IPS DF 6.9 (cell line): ENCODE data around the gene RPH3AL.

Source experiments
- DNase-seq: peaks from one replicate; pipeline ENCODE4 v3.0.0-alpha.2; 2013; ENCODE audit warnings: low read depth, low spot score
- H3K27ac ChIP-seq: one replicate; pipeline ENCODE4 v1.5.1; 2013; ENCODE audit warnings: low read length, control low read depth
- H3K27me3 ChIP-seq: 2 replicates; pipeline ENCODE4 v1.6.1; 2013; ENCODE audit warnings: mild to moderate bottlenecking, low read length; ENCODE audit not compliant: control insufficient read depth, insufficient read depth
- H3K36me3 ChIP-seq: 2 replicates; pipeline ENCODE4 v1.6.1; 2013; ENCODE audit warnings: low read length; ENCODE audit not compliant: control insufficient read depth, insufficient read depth
- H3K4me1 ChIP-seq: 2 replicates; pipeline ENCODE4 v1.6.1; 2013; ENCODE audit warnings: low read length; ENCODE audit not compliant: control insufficient read depth, insufficient read depth
- H3K4me3 ChIP-seq: 2 replicates; pipeline ENCODE4 v1.5.1; 2013; ENCODE audit warnings: mild to moderate bottlenecking, low read length
- H3K9me3 ChIP-seq: 2 replicates; pipeline ENCODE4 v1.6.1; 2013; ENCODE audit warnings: low read length, inconsistent platforms; ENCODE audit not compliant: control insufficient read depth, insufficient read depth
- WGBS: extraction: QIAGEN DNeasy Blood & Tissue Kit; methylation state at CpG from one replicate; pipeline ENCODE4 v1.1.7; 2013; ENCODE audit warnings: mixed read lengths, missing lambda C conversion rate; ENCODE audit not compliant: insufficient read length, insufficient coverage; 5-methylcytosine and 5-hydroxymethylcytosine counted together

RPH3AL gene, protein sequence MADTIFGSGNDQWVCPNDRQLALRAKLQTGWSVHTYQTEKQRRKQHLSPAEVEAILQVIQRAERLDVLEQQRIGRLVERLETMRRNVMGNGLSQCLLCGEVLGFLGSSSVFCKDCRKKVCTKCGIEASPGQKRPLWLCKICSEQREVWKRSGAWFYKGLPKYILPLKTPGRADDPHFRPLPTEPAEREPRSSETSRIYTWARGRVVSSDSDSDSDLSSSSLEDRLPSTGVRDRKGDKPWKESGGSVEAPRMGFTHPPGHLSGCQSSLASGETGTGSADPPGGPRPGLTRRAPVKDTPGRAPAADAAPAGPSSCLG

DNA sequence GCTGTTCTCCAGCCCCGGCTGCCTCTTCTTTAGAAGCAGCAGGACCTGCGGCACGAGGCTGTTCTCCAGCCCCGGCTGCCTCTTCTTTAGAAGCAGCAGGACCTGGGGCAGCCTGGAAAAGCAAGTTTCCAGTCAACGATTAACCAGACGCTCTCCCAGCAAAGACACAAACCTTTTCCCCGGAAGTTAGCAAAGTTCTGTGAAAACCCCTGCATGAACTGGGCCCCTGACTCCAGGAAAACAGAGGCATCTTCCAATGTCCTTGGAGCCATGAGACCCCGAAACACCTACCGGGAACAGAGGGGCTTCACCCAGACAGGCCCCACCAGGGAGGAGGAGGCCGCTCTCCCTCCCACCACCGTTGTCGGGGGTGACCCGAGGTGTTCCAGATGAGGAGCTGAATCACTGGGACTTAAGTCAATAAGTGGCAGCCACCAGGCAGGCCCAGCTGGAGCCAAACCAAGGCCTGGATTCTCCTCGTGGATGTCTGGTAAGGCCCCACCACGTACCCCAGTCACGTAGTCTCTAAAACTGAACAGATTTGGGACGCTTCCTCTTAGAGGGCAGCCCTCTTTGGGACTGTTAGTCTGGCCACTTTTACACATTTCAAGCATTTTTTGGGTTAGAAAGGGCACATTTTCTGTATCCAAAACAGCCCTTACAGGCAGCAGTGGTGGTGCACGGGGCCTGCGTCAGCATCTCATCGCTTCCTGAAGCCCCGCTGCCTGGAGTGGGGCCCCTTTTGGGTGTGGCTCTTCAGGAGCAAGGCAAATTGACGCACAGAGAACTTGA, at the start of gene RPH3AL:
TSS of gene RPH3AL (minus strand) at position 387 of the 792 bp plus-strand sequence. CDS start 25,264 bp downstream, outside the sequence.
- DNase-seq: no peak
- WGBS: no CpG with 5 or more reads among the region's 22 CpGs
- no peaks in the 10 kb centered on the region for H3K9me3 ChIP-seq
- no peak within 1 kb of the TSS for H3K27ac ChIP-seq
- no peaks in the 10 kb centered on the region for H3K36me3 ChIP-seq
- H3K4me3 ChIP-seq: no peak within 1 kb of the TSS
- H3K4me1 ChIP-seq: 0 out of 2 replicates have a peak, but pooled peaks cover 2% of the 10 kb centered on the region
- H3K27me3 ChIP-seq: no peaks in the 10 kb centered on the region

DNA sequence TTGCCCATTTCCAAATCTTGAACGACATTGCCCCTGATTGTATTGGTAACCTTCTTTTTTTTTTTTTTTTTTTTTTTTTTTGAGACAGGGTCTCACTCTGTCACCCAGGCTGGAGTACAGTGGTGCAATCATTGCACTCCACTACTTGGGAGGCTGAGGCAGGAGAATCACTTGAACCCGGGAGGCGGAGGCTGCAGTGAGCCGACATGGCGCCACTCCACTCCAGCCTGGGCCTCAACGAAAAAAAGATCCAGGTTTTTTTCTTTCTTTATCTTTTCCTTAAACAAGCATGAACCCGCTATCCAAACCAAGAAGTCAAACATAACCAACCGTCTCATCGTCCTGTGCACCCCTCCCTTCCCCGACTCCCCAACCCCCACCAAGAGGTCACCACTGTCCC, 47.6 kb upstream of the RPH3AL start:
- Histone ChIP-seq H3K9me3 (no peaks in the 10 kb centered on the region), H3K4me3 (no peak overlapping the region), H3K27ac (no peak overlapping the region), H3K4me1 (no peaks in the 10 kb centered on the region), H3K27me3 (no peaks in the 10 kb centered on the region), H3K36me3 (no peaks in the 10 kb centered on the region)
- no peak for DNase-seq
- WGBS: 100% methylated on average over 1 of the region's 10 CpGs

DNA sequence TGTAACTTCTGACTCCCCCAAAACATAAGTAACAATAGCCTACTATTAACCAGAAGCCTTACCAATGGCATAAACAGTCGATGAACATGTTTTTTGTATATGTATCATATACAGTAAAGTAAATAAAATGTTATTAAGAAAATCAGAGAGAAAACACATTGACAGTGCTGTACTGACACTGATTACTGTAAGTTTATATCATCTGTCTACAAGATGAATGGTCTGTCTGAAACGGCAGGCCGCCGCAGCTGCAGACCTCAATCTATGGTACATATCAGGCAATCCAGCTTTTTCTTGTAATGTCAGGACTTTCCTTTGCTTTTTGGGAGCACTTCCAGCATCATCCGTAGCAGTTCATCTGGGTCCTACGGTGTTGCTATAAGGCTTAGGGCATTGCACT, 44.2 kb upstream of the RPH3AL start:
- no CpG with 5 or more reads among the region's 6 CpGs for WGBS
- H3K27me3 ChIP-seq: no peaks in the 10 kb centered on the region
- DNase-seq: no peak
- no peaks in the 10 kb centered on the region for H3K9me3 ChIP-seq
- no peak overlapping the region for H3K4me3 ChIP-seq
- no peaks in the 10 kb centered on the region for H3K4me1 ChIP-seq
- H3K36me3 ChIP-seq: no peaks in the 10 kb centered on the region
- no peak overlapping the region for H3K27ac ChIP-seq

DNA sequence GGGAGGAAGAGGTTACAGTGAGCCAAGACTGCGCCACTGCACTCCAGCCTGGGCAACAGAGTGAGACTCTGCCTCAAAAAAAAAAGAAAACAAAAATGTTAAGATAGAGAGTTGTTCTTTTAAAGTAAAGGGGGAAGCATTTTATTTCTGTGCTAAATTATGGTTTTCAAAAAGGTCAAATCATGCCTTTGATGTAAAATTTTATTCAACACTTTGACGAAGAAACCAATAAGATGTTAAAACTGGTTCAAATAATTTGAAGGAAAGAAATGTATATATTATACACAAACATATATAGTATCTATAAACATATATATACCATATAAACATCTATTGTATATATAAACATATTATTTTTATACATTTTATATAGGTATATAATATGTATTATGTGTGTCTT, 43.4 kb upstream of the RPH3AL start:
- WGBS: no CpG with 5 or more reads among the region's 2 CpGs

DNA sequence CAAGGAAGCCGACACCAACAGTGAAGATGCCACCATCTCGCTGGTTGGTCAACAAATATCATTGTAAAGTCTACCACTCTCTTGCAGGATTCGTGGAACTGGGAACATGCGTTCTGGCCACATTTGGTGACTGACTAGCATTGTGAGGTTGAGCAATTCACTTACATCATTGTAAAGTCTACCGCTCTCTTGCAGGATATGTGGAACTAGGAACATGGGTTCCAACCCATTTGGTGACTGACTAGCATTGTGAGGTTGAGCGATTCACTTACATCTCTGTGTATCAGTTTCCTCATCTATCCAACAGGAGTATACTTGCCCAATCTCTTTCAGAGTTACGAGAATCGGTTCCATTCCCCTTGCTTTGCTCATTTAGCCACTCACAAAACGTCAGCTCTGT, 42.6 kb upstream of the RPH3AL start:
- H3K27me3 ChIP-seq: no peaks in the 10 kb centered on the region
- H3K36me3 ChIP-seq: no peaks in the 10 kb centered on the region
- H3K4me3 ChIP-seq: no peak overlapping the region
- no peak overlapping the region for H3K27ac ChIP-seq
- no peak for DNase-seq
- no peaks in the 10 kb centered on the region for H3K9me3 ChIP-seq
- no peaks in the 10 kb centered on the region for H3K4me1 ChIP-seq
- whole genome bisulfite sequencing: no CpG with 5 or more reads among the region's 9 CpGs

More for the DNA sequence above, 43.4 kb upstream of the RPH3AL start:
- Histone ChIP-seq H3K36me3 (no peaks in the 10 kb centered on the region), H3K27me3 (no peaks in the 10 kb centered on the region), H3K4me1 (no peaks in the 10 kb centered on the region), H3K27ac (no peak overlapping the region), H3K4me3 (no peak overlapping the region), H3K9me3 (no peaks in the 10 kb centered on the region)
- no peak for DNase-seq

DNA sequence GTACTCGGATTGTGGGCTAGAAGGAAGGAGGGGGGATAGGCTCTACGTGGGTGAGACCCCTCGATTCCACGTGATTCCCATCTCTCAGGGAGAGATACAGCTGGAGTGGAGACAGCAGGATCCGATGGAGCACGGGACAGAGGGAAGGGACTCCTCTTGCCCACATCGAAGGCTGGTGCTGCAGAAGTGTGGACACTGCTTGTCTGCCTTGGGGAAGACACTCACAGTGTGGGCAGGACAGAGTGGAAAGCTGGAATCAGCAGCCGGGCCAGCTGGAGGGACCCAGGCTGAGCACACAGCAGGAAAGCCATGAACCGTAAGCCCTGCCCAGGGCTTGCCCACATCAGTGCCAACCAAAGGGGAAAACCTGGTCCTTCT, 42.1 kb upstream of the RPH3AL start:
- H3K27ac ChIP-seq: no peak overlapping the region
- DNase-seq: no peak
- WGBS: no CpG with 5 or more reads among the region's 9 CpGs
- no peak overlapping the region for H3K4me3 ChIP-seq
- H3K9me3 ChIP-seq: no peaks in the 10 kb centered on the region
- no peaks in the 10 kb centered on the region for H3K27me3 ChIP-seq
- no peaks in the 10 kb centered on the region for H3K4me1 ChIP-seq
- no peaks in the 10 kb centered on the region for H3K36me3 ChIP-seq

DNA sequence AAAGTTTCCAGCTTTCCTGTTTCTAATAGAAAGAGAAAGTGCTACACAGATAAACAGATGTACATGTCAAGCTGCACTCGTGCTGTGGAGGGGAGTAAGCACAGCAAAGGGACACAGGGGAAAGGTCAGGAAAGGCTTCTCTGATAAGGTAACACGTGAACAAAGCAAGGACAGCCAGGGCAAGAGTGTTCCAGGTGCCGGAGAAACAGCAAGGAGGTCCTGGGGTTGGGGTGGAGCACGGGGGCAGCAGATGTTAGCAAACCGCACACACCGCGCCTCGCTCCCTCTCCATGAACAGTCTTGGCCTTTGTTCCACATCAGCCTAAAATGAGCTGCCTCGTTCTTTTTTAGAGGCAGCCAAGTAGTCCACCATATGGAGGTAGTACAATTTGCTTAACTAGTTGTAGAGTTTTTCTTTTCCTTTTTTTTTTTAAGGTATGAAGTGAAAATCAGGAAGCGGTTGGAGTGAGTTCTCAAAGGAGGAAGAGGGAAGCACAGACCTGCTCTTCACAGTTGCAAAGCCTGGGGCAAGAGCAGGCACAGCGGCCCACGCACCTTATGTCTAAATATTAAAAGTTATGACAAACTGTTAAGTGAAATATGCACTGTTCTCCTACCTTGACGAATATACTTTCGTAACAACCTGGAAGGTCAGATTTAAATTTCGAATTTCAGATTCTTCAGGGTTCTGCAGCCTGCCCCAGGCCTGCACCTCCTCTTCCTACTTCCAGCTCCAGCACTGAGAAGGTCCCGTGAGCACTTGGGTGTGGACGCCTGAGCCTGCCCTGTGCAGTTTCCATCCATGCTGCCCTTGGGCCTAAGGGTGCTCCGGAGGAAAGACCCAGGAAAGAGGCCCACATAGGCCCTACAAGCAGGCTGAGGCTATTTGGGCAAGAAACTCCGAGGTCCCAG, 41.5 kb upstream of the RPH3AL start:
- H3K27me3 ChIP-seq: no peaks in the 10 kb centered on the region
- no peak overlapping the region for H3K4me3 ChIP-seq
- no peaks in the 10 kb centered on the region for H3K9me3 ChIP-seq
- H3K4me1 ChIP-seq: no peaks in the 10 kb centered on the region
- no peak for DNase-seq
- no CpG with 5 or more reads among the region's 19 CpGs for WGBS
- no peak overlapping the region for H3K27ac ChIP-seq
- no peaks in the 10 kb centered on the region for H3K36me3 ChIP-seq

DNA sequence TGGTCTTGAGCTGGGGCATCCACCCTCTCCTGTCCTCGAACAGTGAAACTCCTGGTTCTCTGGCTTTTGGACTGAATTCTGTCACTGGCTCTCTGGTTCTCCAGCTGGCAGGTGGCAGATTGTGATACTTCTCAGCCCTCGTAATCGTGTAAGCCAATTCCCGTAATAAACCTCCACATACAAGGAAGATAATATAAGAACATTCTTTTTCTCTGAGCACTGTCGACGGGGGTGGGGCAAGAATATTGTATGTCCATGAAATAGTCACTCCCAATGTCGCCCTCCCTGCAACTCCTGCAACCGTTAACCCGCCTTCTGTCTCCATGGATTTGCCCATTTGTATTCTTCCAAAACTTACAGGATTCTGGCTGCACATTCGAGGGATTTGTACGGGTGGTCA, 39.2 kb upstream of the RPH3AL start:
- no peak for DNase-seq
- no peaks in the 10 kb centered on the region for H3K36me3 ChIP-seq
- H3K4me1 ChIP-seq: no peaks in the 10 kb centered on the region
- H3K4me3 ChIP-seq: no peak overlapping the region
- H3K27me3 ChIP-seq: no peaks in the 10 kb centered on the region
- WGBS: no CpG with 5 or more reads among the region's 11 CpGs
- H3K9me3 ChIP-seq: no peaks in the 10 kb centered on the region
- no peak overlapping the region for H3K27ac ChIP-seq

DNA sequence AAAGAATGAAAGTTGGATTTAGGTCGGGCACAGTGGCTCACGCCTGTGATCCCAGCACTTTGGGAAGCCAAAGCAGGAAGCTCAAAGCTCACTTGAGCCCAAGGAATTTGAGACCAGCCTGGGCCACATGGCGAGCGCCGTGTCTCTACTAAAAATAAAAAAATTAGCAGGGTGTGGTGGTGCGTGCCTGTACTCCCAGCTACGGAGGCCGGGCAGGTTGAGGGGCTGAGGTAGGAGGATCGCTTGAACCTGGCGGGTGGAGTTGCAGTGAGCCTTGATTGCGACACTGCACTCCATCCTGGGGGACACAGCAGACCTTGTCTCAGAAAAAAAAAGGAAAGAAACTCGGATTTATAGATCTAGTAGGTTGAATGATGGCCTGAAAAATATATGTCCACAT, 37.4 kb upstream of the RPH3AL start:
- H3K4me1 ChIP-seq: 0 out of 2 replicates have a peak, but pooled peaks cover under 1% of the 10 kb centered on the region
- peaks cover under 1% of the 10 kb centered on the region; the same call in 1 of the 2 replicates for H3K27me3 ChIP-seq
- H3K27ac ChIP-seq: no peak overlapping the region
- no peaks in the 10 kb centered on the region for H3K9me3 ChIP-seq
- no peaks in the 10 kb centered on the region for H3K36me3 ChIP-seq
- DNase-seq: no peak
- no CpG with 5 or more reads among the region's 12 CpGs for WGBS
- no peak overlapping the region for H3K4me3 ChIP-seq

DNA sequence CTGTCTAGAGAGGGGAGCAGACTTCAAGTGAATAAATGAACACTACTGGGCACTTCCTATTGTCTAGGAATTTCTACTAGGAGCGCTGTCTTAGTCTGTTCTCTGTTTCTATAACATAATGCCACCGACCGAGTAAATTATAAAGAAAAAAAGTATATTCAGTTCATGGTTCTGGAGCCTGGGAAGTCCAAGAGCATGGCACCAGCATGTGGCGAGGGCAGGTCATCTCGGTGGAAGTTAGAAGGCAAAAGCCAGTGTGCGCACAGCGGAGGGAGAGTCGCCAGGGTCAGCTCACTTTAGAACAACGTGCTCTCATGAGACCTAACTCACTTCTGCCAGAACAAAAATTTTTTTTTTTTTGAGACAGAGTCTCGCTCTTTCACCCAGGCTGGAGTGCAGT, 35.5 kb upstream of the RPH3AL start:
- no CpG with 5 or more reads among the region's 10 CpGs for WGBS
- Histone ChIP-seq H3K27me3 (peaks cover 11% of the 10 kb centered on the region; the same call in 1 of the 2 replicates), H3K27ac (no peak overlapping the region), H3K36me3 (no peaks in the 10 kb centered on the region), H3K9me3 (no peaks in the 10 kb centered on the region), H3K4me1 (peaks cover 7% of the 10 kb centered on the region), H3K4me3 (no peak overlapping the region)
- no peak for DNase-seq
